ENCODE data around the gene EIF4A2. TPM values are rescaled to one million over a fixed set of nuclear protein-coding genes. Genes with fewer than 3 reads are reported as not detected.

The EIF4A2 gene
- total RNA-seq, 1 experiment from 2014 or later = 398 TPM

DNA sequence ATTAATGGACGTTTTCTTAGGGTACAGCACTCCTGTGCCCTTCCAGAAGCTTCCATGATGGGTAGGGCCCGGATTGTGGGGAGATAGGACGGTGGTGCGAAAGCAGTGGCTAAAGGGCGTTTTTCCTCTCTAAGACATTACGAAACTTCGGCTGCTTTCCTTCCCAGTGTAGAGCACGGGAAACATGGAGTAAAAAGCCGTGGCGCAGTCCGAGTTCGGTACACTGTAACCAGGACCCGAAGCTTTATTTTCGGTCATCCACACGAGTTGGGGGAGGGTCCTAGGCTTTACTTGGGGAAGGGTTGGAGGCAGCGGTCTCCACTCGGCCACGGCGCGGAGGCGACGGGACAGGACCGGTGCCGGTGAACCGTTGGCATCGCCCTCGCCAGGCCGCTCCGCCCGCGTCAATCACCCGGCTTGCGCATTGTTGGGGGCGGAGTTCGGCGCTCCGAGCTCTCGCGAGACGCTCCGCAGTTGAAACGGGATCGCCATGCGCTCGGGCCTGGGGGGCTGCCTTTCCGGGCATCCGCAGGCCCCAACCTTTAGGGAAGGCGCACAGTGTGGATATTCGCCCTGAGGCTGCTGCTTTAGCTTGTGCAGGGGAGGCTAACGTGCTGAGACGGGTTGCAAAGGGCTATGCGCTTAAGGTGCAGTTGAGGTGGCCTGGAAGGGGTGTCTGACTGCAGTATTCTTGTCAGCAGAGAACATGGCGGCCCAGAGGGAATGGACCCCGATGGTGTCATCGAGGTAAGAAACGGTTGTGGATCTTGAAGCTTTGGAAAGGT is 546 bp downstream of the EIF4A2 start:
- Histone ChIP-seq H3K79me2 (ENCODE audit: insufficient read depth, low read length) (peaks cover 61% of the 10 kb centered on the region), H2AFZ (ENCODE audit: low read depth, low read length, poor library complexity, severe bottlenecking) (no peak overlapping the region), H4K20me1 (ENCODE audit: insufficient read depth) (peaks cover 46% of the 10 kb centered on the region), H3K4me1 (ENCODE audit: control insufficient read depth in 1 of 2, insufficient read depth in 2 of 2, low read length in 2 of 2) (peaks cover 0 to 13% of the 10 kb centered on the region in 2 experiments; a peak in 2 of 4 replicates), H3K36me3 (ENCODE audit: control insufficient read depth in 1 of 2, insufficient read depth in 2 of 2, low read length in 2 of 2) (peaks cover 48 to 55% of the 10 kb centered on the region in 2 experiments), H3K9ac (ENCODE audit: low read length) (peak overlapping the region; percentile 96), H3K4me3 (replicated peaks in 1 of 2; ENCODE audit: low read depth in 1 of 2, low read length in 2 of 2) (peak overlapping the region; percentile 87 to 92), H3K27ac (ENCODE audit: low read depth, low read length) (peak overlapping the region; percentile 99), H3K9me3 (ENCODE audit: control insufficient read depth in 1 of 2, insufficient read depth in 1 of 2, low read depth in 1 of 2, low read length in 2 of 2) (no peaks in the 10 kb centered on the region), H3K9me2 (ENCODE audit: insufficient read depth) (no peaks in the 10 kb centered on the region), H3K27me3 (ENCODE audit: insufficient read depth, low read length) (no peaks in the 10 kb centered on the region), H3K4me2 (ENCODE audit: low read length) (peak overlapping the region; percentile 83)
- CTCF ChIA-PET = no interaction called here
- POLR2A ChIA-PET = interaction anchor here (0.7 to 2.3 kb wide), 10 partner anchors 9 to 216 kb away, joined by 3 to 11 read pairs (median 3); partner anchors contain the start of gene DNAJB11
- RAD21 ChIA-PET (ENCODE audit: low non-redundant PET in 1 of 2, low total read pairs in 2 of 2, uncharacterized antibody in 2 of 2, unreplicated experiment in 2 of 2) = interaction anchor here in 1 of 2 experiments (0.8 kb wide), 1 partner anchor 195 kb away, joined by 3 read pairs; no protein-coding TSS in a partner anchor
- TSS peak; percentile 55 for BruUV-seq (replicated peaks)
- ATAC-seq (peak; percentile 62), DNase-seq (ENCODE audit: low read depth, low spot score) (no peak)
- intact Hi-C loops (cut with micrococcal nuclease) = no loop called here
- TF ChIP-seq CBX3 (IDR thresholded peaks at IDR 0.05; ENCODE audit: low read depth) (no peak), ZNF274 (IDR thresholded peaks at IDR 0.05; ENCODE audit: low read depth, low read length) (no peak), EZH2 (IDR thresholded peaks at IDR 0.05) (no peak), POLR2AphosphoS5 (IDR thresholded peaks at IDR 0.05; ENCODE audit: low read depth, low read length) (peak; percentile 2; the same call in 1 of the 2 replicates), POLR2A (IDR thresholded peaks at IDR 0.05; ENCODE audit: borderline replicate concordance, extremely low read depth, insufficient read depth, insufficient read length) (no peak), RAD21 (IDR thresholded peaks at IDR 0.05; ENCODE audit: low read depth) (no peak), SIN3A (IDR thresholded peaks at IDR 0.05; ENCODE audit: low read depth) (0 out of 2 replicates have a peak, but pooled peaks have one; percentile 13), JUND (IDR thresholded peaks at IDR 0.05) (no peak), ZFX (IDR thresholded peaks at IDR 0.05) (peak; percentile 80), CEBPB (IDR thresholded peaks at IDR 0.05; ENCODE audit: low read depth) (no peak), EZH2phosphoT487 (IDR thresholded peaks at IDR 0.05; ENCODE audit: borderline replicate concordance) (no peak), SP1 (IDR thresholded peaks at IDR 0.05; ENCODE audit: low read depth) (no peak), TCF7L2 (IDR thresholded peaks at IDR 0.05; ENCODE audit: borderline replicate concordance, extremely low read depth, insufficient read depth, insufficient read length) (no peak), YY1 (IDR thresholded peaks at IDR 0.05; ENCODE audit: extremely low read depth, insufficient replicate concordance, low read depth, low read length) (peak; percentile 35), EGR1 (IDR thresholded peaks at IDR 0.05; ENCODE audit: low read depth) (no peak)
- TF ChIP-seq, protein P1, sequence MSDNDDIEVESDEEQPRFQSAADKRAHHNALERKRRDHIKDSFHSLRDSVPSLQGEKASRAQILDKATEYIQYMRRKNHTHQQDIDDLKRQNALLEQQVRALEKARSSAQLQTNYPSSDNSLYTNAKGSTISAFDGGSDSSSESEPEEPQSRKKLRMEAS (IDR thresholded peaks at IDR 0.05) = peak; percentile 70
- TF ChIP-seq, protein P2, sequence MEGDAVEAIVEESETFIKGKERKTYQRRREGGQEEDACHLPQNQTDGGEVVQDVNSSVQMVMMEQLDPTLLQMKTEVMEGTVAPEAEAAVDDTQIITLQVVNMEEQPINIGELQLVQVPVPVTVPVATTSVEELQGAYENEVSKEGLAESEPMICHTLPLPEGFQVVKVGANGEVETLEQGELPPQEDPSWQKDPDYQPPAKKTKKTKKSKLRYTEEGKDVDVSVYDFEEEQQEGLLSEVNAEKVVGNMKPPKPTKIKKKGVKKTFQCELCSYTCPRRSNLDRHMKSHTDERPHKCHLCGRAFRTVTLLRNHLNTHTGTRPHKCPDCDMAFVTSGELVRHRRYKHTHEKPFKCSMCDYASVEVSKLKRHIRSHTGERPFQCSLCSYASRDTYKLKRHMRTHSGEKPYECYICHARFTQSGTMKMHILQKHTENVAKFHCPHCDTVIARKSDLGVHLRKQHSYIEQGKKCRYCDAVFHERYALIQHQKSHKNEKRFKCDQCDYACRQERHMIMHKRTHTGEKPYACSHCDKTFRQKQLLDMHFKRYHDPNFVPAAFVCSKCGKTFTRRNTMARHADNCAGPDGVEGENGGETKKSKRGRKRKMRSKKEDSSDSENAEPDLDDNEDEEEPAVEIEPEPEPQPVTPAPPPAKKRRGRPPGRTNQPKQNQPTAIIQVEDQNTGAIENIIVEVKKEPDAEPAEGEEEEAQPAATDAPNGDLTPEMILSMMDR (IDR thresholded peaks at IDR 0.05 in 2 of 3, conservative IDR thresholded peaks at IDR 0.05 in 1 of 3; ENCODE audit: borderline replicate concordance in 1 of 3, insufficient read depth in 1 of 3, low read depth in 2 of 3, low read length in 2 of 3) = no peak
- TF ChIP-seq, protein P3, sequence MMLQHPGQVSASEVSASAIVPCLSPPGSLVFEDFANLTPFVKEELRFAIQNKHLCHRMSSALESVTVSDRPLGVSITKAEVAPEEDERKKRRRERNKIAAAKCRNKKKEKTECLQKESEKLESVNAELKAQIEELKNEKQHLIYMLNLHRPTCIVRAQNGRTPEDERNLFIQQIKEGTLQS (IDR thresholded peaks at IDR 0.05) = no peak
- TF ChIP-seq, protein P4, sequence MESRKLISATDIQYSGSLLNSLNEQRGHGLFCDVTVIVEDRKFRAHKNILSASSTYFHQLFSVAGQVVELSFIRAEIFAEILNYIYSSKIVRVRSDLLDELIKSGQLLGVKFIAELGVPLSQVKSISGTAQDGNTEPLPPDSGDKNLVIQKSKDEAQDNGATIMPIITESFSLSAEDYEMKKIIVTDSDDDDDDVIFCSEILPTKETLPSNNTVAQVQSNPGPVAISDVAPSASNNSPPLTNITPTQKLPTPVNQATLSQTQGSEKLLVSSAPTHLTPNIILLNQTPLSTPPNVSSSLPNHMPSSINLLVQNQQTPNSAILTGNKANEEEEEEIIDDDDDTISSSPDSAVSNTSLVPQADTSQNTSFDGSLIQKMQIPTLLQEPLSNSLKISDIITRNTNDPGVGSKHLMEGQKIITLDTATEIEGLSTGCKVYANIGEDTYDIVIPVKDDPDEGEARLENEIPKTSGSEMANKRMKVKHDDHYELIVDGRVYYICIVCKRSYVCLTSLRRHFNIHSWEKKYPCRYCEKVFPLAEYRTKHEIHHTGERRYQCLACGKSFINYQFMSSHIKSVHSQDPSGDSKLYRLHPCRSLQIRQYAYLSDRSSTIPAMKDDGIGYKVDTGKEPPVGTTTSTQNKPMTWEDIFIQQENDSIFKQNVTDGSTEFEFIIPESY (IDR thresholded peaks at IDR 0.05; ENCODE audit: extremely low read depth, insufficient replicate concordance, low read length) = peak; percentile 89
